Left ventricle myocardium inferior (tissue), 1 donor: ENCODE results near the gene SIK3. TPM values are rescaled to one million over a fixed set of nuclear protein-coding genes. Genes with fewer than 3 reads are reported as not detected.

Source experiments
- DNase-seq: peaks from one replicate; pipeline ENCODE4 v3.0.0-alpha.2; 2020
- H3K27ac ChIP-seq: fragments of 200-600 bp; replicated peaks from 2 replicates; pipeline ENCODE4 v1.8.0; 2021
- H3K27me3 ChIP-seq: fragments of 200-600 bp; 2 replicates; pipeline ENCODE4 v1.8.0; 2021; ENCODE audit warnings: low read depth
- H3K36me3 ChIP-seq: fragments of 200-600 bp; 2 replicates; pipeline ENCODE4 v1.8.0; 2021
- H3K4me1 ChIP-seq: fragments of 200-600 bp; 2 replicates; pipeline ENCODE4 v1.8.0; 2021
- H3K4me3 ChIP-seq: fragments of 200-600 bp; 2 replicates; pipeline ENCODE4 v1.8.0; 2021; ENCODE audit warnings: mild to moderate bottlenecking, moderate library complexity
- H3K9me3 ChIP-seq: fragments of 200-600 bp; replicated peaks from 2 replicates; pipeline ENCODE4 v1.8.0; 2021
- intact Hi-C: fragments of 100-400 bp; cut with micrococcal nuclease; formaldehyde crosslinking; loops from one replicate; pipeline ENCODE4 v1.11.0; 2022
- total RNA-seq: library from RNA; stranded (reverse); fragmentation: NEBNext Ultra II Directional; extraction: Animal tissue kit (Norgen Biotek cat#: 25700); gene quantifications from one replicate; pipeline ENCODE4 v1.2.1, GENCODE V29; 2021
- TF ChIP-seq, protein P1 (sequence below): fragments of 200-600 bp; IDR thresholded peaks from 2 replicates; pipeline ENCODE4 v1.8.0; 2021; ENCODE audit warnings: antibody characterized with exemption, mild to moderate bottlenecking, borderline replicate concordance
- donor health status: DM: no; HTN: yes; CAD: no; lungs with severe emphysema.

Gene SIK3
- total RNA-seq, 1 donor from 2014 or later = 36.3 TPM

DNA sequence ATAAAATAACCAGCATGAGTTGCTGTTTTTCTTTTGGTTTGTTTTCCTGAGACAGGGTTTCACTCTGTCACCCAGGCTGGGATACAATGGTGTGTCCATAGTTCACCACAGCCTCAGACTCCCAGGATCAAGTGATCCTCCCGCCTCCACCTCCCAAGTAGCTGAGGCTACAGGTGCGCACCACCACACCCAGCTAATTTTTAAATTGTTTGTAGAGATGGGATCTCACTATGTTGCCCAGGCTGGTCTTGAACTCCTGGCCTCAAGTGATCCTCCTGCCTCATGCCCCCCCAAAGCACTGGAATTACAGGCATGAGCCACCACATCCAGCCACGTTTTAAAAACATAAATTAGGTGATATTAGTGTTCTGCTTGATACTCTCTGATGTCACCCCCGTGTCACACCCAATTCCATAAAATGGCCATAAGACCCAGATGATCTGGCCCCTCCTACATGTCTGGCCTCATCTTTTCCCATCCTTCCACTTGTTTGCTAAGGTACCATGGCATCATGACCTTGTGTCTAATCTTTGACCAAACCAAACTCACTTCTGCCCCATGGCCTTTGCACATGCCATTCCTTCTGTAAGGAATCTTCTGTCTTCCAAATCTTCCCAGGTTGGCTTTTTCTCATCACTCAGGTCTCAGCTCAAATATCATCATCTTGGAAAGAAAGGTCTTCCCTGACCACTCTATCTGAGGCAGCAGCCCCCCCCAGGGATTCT, 6.3 kb downstream of the SIK3 start:
- intact Hi-C loops = no loop called here
- Histone ChIP-seq H3K4me1 (peaks cover 54% of the 10 kb centered on the region), H3K9me3 (no peaks in the 10 kb centered on the region), H3K4me3 (no peak overlapping the region), H3K27ac (no peak overlapping the region), H3K36me3 (no peaks in the 10 kb centered on the region), H3K27me3 (no peaks in the 10 kb centered on the region)
- TF ChIP-seq, protein P1, sequence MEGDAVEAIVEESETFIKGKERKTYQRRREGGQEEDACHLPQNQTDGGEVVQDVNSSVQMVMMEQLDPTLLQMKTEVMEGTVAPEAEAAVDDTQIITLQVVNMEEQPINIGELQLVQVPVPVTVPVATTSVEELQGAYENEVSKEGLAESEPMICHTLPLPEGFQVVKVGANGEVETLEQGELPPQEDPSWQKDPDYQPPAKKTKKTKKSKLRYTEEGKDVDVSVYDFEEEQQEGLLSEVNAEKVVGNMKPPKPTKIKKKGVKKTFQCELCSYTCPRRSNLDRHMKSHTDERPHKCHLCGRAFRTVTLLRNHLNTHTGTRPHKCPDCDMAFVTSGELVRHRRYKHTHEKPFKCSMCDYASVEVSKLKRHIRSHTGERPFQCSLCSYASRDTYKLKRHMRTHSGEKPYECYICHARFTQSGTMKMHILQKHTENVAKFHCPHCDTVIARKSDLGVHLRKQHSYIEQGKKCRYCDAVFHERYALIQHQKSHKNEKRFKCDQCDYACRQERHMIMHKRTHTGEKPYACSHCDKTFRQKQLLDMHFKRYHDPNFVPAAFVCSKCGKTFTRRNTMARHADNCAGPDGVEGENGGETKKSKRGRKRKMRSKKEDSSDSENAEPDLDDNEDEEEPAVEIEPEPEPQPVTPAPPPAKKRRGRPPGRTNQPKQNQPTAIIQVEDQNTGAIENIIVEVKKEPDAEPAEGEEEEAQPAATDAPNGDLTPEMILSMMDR = no peak
- no peak for DNase-seq

- intact Hi-C loops = no loop called here
These were observed 8.0 kb downstream of the SIK3 start for GRCh38 chr11:117090111-117090706.

DNA sequence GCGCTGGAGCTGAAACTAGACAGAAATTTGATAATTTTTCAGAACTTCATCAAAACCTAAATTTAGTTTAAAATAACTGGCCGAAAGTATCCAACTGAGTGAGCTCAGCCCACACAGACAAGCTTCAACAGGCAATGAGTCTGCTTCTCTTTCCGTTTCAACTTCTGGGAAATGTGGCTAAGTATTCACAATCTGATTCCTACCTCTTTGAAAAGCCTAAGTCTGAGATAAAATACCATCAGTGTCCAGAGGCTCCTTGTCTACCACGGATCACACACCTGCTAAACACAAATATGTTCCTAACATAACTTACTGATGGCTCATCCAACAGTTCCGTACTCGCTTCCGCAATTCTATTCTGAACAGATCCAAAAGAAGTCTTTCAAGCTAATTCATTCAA, 8.5 kb downstream of the SIK3 start:
- no peak overlapping the region for H3K27ac ChIP-seq

More at GRCh38 chr11:117090111-117090706, 8.0 kb downstream of the SIK3 start:
- no peaks in the 10 kb centered on the region for H3K9me3 ChIP-seq
- peaks cover 38% of the 10 kb centered on the region for H3K4me1 ChIP-seq
- H3K27ac ChIP-seq = no peak overlapping the region
- H3K4me3 ChIP-seq = no peak overlapping the region
- DNase-seq = no peak
- TF ChIP-seq, protein P1 = no peak
- H3K27me3 ChIP-seq = no peaks in the 10 kb centered on the region
- no peaks in the 10 kb centered on the region for H3K36me3 ChIP-seq

DNA sequence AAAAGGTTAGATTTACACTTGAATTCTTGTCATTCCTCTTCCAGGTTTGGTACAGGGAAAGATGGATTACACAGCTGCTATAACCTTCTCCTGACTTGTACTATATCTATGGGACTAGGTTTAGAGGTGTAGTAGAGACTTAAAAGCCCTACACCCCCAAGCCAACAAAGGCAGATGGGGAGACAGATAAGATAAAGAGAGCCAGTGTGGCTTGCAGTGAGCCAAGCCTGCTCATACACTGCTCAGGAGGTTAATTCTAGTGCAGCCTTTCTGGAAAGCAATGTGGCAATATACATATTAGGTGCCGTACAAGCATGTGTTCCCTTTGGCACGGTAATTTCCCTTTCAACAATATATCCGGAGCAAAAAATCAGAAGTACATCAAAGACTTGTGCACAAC, 10.8 kb downstream of the SIK3 start:
- Histone ChIP-seq H3K36me3 (no peaks in the 10 kb centered on the region), H3K4me3 (no peak overlapping the region), H3K27ac (no peak overlapping the region), H3K27me3 (no peaks in the 10 kb centered on the region), H3K9me3 (no peaks in the 10 kb centered on the region), H3K4me1 (peaks cover 43% of the 10 kb centered on the region)
- TF ChIP-seq, protein P1 = no peak
- no peak for DNase-seq
- intact Hi-C loops = no loop called here

More for the DNA sequence above, 8.5 kb downstream of the SIK3 start:
- intact Hi-C loops = no loop called here
- TF ChIP-seq, protein P1 = no peak
- Histone ChIP-seq H3K27me3 (no peaks in the 10 kb centered on the region), H3K9me3 (no peaks in the 10 kb centered on the region), H3K4me3 (no peak overlapping the region), H3K36me3 (no peaks in the 10 kb centered on the region), H3K4me1 (peaks cover 38% of the 10 kb centered on the region)
- DNase-seq = no peak

DNA sequence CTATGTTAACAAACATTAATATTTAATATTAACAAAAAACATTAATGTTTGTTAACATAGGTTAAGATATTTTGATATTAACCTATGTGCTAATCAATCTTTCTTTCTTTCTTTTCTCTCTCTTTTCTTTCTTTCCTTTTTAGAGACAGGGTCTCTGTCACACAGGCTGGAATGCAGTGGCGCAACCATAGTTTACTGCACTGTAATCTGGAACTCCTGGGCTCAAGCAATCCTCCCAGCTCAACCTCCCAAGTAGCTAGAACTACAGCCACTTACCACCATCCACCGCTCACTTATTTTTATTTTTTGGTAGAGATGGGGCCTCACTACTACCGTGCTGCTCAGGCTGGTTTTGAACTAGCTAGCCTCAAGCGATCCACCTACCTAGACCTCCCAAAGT, 13.2 kb downstream of the SIK3 start:
- no peak overlapping the region for H3K4me3 ChIP-seq

More for the DNA sequence above, 13.2 kb downstream of the SIK3 start:
- Histone ChIP-seq H3K4me1 (peaks cover 49% of the 10 kb centered on the region), H3K27ac (no peak overlapping the region), H3K9me3 (no peaks in the 10 kb centered on the region), H3K36me3 (no peaks in the 10 kb centered on the region), H3K27me3 (no peaks in the 10 kb centered on the region)
- intact Hi-C loops = no loop called here
- TF ChIP-seq, protein P1 = no peak
- DNase-seq = no peak
